GM19397 (cell line): ENCODE data around the gene BTBD2.
"Not testable (repeated sequence)": the region's sequence is repeated elsewhere in the genome, so short reads cannot be mapped to it uniquely, and the experiment has no call there.

ENCODE experiments used
- ATAC-seq: cut with Tn5 transposase; IDR thresholded peaks from one replicate; pipeline ENCODE4 v1.9.1; 2021; ENCODE audit warnings: mild to moderate bottlenecking, moderate library complexity; ENCODE audit not compliant: unreplicated experiment

BTBD2 gene

DNA sequence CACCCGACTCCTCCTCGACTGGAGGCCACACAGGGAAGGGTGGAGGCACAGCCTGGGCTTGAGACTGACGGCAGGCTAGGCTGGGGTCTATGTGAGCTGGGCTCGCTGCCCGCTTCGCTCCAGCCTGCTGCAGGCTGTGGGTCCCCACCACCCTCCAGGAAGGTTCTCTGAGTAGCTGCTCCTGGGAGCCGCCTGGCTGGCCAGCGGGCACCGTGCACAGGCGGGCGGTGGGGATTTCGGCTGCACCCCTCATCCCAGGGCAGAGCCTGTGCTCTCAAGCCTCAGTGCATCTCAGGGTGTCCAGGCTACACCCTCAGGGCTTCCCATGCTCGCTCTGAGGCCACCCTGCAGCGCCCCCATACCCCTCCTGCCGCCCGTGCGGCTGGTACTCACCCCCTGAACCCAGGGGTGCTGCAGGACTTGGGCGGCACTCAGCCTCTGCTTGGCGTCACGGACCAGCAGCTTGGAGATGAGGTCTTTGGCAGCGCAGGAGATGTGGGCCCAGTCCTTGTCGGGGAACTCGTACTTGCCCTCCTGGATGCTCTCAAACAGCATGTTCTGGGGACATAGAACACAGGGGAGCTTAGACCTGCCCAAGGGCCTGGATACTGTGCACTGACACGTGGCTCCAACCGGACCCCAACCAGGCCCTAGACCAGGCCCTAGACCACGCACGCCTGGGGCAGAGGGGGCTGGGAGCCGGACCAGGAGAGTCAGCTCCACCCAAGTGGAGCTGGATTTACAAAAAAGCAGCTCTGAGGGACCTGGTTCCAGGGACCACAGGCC is 25.3 kb upstream of the BTBD2 start:
- no peak for ATAC-seq

DNA sequence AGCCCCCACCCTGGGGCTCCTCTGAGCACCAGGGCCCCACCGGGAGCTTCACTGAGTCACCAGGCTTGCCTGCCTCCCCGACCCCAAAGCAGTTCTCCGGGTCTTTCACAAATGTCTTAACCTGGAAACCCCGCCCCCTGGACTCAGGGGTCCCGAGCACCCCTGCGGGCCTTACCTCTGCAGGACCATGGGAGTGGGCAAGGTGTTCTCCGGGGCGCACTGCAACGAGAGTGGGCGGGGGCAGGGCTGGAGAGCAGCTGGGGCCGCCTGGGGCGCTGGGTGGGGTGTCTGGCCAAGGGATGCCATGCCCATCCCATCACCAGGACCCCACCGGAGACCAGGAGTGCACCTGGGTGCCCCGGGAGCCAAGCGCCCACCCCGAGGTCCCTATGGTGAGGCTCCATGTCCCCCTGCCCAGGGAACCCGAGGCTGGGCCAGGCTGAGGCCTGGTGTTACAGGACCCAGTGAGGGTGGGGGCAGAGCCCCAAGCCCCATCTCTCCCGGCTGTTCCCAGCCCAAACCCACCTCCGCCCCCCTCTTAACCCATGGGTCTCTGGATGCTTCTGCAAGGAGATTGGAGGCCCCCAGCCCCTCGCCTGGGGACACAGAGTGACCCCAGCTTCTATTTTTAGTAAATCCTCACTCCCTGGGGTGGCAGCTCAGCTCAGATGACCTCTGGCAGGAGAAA is 24.6 kb upstream of the BTBD2 start:
- ATAC-seq = no peak

DNA sequence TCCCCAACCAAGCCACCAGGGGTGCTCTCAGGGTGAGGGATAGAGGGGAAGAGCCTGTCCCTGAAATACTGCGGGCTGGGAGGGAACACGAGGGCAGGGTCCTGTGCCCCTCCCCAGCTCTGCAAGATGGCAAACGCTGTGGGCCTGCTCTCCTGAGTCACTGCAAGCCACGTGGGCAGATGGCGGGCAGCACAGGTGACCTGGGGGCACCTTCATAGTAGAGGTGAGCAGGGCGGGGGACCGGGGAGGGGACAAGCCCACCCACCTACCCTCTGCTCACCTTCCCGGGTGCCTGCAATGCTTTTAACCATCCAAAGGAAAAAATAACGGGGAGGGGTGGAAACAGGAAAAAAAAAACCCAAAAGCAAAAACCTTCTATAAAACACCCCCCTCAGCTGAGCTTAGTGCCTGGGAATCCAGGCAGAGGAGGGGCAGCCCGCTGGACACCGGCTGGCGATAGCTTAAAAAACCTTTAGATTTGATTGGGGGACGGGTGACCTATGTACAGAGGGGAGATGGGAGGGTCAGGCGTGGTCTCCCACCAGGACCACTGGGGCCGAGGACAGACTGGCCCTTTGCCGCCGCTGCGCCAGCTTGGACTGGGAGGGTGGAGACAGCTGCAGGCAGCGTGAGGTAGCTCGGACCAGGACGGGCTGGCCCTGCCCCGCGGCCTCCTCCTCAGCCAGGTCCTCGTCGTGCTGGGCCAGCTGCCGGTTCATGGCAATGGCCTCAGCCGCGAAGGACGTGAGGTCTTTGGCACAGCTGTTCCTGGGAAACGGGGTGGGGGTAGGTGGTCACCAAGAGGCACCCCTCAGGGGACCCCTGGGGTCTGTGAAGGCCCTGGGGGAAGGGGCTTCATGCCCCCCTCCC is 23.8 kb upstream of the BTBD2 start:
- no peak for ATAC-seq

DNA sequence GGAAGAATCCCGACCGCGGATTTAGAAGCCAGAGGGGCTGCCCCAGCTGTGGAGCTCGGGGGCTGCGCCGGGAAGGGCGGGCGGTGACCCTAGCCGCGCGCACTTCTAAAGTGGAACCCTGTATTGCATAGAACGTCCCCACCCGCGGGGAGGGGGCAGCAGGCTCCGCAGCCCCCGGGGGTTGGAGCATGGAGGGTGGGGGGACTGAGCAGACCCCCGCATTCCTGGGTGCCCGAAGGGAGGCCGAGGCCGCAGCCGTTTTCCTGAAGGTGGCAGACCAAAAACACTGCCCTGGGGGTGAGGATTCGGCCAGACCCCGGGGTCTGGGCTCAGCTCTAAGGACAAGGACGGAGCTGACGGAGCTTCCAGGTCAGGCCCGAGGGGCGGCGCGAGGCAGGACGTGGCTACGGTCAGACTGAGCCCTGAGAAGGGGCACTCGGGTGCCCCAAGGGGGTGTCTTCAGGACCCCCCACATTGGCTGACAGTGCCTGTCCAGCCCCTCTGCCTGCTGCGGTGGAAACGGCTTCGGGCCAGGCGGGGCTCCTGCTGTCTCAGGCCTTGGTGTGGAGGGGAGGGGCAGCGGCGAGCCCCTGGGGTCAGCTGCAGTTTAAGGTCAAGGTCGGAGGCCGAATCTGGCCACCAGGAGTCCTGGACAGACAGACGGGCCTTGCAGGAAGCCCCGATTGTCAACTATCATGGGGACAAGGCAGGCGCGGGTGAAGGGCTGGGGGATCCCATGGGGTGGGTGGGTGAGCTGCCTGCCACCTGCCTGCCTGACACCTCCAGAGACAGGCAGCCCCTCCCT is 23.0 kb upstream of the BTBD2 start:
- no peak for ATAC-seq

DNA sequence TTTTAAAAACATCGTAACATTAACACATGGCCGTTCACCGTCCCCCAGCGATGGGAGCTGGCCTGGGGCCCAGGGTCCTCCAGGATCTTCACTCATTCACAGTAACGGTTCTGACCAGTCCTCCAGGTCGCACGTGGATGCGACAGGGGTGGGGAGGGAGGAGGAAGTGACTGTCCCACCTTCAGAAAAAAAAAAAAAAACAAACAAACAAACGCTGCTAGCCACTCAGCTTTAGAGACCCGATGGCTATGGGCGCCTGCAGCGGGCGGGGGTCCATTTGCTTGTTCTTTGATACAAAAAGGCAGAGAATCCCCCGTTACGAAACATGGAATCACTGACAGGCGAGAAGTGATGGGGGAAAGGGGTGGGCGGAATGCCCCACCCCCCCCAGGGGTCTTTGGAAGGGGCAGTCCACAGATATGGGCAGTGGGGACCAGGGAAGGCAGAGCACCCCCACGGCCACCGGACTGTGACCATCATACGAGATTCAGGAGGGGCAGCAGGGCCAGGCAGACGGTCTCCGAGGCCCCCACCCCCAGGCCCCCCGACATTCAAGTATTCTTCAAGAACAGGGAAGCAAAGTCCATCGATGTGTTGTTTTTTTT is 22.2 kb upstream of the BTBD2 start:
- no peak for ATAC-seq

DNA sequence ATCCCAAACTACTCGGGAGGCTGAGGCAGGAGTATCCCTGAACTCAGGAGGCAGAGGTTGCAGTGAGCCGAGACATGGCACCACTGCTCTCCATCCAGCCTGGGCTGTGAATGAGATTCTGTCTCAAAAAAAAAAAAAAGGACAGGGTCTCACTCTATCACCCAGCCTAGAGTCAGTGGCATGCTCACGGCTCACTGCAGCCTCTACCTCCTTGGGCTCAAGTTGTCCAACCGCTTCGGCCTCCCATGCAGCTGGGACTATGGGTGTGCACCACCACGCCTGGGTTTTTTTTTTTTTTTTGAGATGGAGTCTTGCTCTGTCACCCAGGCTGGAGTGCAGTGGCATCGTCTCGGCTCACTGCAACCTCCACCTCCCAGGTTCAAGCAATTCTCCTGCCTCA is 20.9 kb upstream of the BTBD2 start:
- ATAC-seq = no peak

DNA sequence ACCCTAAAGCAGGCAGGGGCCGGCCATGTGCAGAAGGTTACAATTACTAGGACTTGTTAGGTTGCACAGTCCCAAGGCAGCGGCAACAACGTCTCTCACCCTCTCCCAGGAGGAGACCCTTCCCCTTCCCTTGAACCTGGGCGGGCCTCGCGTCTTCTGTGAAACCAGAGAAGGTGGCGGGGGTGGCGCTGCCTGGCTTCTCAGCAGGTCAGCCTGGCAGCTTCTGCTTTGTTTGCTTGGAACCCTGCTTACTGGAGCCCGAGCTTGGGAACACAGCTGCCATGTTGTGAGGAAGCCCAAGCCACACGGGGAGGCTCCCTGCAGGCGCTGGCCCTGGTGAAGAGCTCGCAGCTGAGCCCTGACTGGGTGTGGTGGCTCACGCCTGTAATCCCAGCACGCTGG is 20.1 kb upstream of the BTBD2 start:
- ATAC-seq = no peak

DNA sequence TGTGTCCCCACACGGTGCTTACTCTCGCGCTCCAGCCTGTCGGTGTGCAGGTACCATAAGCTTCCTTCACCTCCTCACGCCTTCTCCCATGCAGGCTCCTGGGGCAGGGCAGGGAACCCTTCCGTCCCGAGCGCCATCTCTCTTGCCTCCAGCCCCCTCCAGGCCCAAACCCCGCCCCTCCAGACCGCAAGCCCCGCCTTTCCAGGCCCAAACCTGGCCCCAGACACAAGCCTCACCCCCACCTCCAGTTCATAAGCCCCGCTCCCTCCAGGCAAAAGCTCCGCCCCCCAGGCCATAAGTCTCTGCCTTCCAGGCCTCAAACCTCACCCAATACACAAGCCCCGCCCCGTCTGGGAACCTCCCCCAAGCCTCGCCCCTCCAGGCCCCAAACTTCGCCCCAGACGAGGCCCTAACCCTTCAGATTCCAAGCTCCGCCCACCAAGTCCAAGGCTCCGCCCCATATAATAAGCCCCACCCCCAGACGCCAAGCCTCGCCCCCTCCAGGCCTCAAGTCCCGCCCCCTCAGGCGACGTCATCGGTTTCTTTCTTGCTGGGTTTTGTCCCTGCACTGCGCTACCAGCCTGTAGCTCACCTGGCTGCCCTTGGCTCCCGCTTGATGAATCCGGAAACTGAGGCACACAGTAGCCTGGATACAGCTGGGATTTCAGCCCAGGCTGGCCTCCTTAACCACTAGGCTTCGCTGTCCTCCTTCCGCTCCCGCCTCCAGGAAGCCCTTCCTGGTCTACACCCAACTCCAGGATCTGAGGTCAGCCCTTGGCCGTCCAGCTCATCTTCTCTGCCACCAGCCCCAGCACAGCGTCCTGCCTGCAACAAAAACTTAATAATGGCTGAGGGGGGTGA is 19.4 kb upstream of the BTBD2 start:
- no peak for ATAC-seq

DNA sequence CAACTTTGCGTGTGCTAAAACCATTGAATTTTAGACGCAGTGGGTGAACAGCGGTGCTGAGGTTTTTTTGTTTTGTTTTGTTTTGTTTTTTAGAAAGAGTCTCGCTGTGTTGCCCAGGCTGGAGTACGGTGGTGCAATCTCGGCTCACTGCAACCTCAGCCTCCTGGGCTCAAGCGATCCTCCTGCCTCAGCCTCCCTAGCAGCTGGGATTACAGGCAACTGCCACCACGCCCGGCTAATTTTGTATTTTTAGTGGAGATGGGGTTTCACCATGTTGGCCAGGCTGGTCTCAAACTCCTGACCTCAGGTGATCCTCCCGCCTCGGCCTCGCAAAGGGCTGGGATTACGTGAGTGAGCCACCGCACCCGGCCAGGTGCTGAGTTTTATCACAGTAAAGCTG is 18.7 kb upstream of the BTBD2 start:
- ATAC-seq = not testable (repeated sequence)

DNA sequence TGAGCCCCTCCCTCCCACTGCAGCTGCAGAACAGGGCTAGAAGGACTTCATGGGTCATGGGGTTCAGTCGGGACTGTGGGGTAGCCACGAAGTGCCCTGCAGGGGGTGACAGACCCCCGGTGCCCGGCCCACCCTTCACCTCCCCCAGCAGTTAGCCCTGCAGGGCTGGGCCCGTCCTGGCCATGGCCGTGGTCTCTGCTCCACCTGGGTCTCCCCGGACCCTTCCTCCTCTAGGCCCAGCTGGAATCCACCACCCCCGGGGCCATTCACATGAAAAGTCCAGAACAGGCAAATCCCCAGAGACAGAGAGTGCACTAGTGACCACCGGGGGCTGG is 18.3 kb upstream of the BTBD2 start:
- no peak for ATAC-seq

DNA sequence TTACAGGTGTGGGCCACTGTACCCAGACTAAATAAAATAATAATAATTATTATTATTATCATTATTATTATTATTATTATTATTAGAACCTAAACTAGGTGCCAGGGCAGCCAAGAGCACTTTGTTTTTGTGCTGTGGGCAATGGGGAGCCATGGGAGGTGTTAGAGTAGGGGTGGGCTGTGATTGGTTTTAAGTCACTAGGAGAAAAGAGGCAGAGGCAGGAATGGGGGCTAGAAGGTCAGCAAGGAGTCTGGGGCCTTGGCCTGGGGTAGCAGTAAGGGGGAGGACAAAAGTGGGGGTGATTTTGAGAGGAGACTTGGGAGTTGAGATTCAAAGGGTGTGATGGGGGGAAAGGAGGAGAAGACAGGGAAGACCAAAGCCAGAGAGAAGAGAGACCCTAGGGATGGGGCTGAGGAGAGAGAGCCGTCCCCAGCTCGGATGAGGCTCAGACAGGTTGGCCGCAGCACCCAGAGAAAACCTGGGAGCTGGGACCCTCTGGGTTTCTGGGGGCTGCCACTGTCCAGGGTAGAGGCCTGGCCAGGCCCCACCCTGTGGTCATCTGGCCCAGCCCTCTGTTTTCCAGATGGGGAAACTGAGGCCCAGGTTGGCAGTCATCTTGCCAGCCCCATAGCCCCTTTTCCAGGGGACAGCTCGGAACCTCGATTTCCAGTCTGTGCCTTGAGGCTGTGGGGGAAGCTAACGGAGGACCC is 17.8 kb upstream of the BTBD2 start:
- no peak for ATAC-seq

DNA sequence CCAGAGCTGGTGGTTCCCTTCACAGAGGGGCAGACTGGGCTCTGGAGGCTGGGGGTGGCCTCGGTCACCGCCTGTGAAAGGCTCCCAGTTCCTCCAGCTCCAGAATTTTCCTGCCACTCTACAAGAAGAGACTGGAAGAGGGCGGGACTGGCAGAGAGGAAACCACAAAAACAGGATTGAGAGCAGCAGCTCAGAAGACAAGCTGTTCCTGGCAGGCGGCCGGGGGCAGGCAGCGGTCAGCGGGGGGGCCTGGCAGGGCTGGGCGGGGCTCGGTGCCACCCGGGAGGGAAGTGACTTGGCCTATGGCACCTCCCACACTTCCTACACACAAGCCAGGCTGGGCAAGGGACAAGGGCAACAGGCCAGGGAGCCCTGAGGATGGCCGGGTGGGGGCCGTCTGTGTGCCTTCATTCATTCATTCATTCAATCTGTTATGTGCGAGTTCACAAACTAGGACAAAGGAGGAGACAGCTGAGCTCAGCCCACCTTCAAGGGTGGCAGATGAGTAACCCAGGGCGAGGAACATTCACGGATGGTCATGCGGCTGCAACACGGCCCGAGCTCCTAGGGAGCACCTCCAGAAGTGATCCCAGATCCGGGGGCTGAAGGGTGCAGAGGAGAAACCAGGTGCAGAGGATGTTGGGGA is 16.9 kb upstream of the BTBD2 start:
- ATAC-seq = no peak

DNA sequence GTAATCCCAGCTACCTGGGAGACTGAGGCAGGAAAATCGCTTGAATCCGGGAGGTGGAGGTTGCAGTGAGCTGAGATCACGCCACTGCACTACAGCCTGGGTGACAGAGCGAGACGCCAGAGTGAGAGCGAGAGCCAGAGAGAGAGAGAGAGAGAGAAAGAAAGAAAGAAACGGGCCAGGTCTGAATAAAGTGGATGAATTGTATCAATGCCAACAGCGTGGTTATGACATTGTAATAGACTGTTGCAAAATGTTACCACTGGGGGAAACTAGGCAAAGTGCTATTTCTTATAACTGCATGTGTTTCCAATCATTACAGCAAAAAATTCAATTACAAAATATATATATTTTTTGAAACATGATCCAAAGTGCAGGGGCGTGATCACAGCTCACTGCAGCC is 11.8 kb upstream of the BTBD2 start:
- no peak for ATAC-seq

DNA sequence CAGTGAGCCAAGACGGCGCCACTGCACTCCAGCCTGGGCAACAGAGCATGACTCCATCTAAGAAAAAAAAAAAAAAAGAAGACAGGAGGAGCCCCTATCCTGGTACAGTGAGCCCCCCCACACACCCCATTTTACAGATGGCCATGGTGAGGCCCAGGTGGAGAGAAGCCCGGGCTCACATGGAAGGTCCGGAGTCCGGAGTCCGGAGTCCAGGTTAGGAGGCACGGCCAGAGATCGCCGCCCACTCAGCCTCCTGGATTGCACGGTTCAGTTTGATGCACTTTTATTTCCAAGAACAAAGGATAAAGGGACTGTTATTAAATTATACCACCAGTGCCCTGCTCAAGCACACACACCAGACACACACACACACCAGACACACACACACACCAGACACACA is 11.3 kb upstream of the BTBD2 start:
- no peak for ATAC-seq

DNA sequence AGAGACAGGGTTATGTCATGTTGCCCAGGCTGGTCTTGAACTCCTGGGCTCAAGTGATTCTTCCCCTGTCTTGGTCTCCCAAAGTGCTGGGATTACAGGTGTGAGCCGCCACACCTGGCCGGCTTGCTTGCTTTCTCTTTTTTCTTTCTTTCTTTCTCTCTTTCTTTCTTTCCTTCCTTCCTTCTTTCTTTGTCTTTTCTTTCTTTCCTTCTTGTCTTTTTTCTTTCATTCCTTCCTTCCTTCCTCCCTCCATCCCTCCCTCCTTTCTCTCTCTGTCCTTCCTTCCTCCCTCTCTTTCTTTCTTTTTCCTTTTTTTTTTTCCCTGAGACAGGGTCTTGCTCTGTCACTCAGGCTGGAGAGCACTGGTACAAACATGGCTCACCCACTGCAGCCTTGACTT is 6.8 kb upstream of the BTBD2 start:
- ATAC-seq = no peak

DNA sequence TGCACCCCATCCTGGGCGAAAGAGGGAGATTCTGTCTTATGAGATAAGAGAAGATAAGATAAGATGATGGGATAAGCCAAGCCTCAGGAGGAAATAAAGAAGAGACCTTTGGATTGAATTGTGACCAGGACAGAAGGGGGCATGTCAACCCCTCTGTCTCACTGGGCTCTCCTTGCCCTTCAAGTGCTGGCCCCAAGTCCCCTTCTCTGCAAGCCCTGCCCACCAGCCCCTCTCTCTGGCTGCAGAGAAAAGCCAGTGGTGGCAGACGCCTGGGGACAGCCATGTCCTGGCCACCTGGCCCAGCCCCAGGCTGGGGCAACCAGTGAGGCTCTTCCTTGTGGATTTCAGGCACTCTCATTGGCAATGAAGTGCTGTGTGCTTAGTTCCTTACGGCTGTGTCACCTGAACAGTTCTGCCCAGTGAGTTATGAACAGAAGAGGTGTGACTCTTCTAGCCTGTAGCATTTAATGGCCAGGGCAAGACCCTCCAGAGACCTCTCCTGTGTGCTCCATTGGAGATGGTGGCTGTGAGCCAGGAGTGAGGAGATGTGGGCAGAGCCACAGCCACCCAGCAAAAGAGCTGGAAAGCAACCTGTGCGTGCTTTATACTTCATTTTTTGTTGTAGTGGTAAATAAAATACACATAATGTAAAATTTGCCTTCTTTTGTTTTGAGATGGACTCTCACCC is 6.1 kb upstream of the BTBD2 start:
- ATAC-seq = no peak

DNA sequence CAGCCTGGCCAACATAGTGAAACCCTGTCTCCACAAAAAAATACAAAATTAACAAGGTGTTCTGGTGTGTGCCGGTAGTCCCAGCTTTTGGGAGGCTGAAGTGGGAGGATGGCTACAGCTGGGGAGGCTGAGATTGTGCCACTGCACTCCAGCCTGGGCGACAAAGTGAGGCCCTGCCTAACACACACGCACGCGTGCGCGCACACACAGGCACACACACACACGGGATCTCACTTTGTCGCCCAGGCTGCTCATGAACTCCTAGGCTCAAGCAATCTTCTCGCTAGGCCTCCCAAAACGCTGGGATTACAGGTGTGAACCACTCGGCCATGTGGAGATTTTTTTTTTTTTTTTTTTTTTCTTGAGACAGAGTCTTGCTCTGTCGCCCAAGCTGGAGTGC is 3.2 kb upstream of the BTBD2 start:
- ATAC-seq = no peak
